ENCODE measurements around the gene PADI1.

PADI1 gene

DNA sequence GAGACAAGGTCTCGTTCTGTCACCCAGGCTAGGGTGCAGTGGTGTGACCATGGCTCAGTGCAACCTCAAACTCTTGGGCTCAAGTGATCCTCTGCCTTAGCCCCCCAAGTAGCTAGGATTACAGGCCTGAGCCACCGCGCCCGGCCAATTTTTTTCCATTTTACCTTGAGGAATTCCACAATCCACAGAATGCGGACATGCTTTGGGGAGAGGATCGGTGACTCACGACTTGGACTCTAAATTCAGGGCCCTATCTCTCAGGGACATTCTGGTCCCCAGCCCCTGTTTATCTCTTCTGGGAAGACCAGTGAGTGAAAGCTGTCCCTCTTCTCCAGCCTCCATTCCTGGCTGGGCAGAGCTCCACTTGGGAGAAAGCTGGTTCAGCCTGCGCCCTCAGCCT, 5.2 kb downstream of the PADI1 start:
- no peak overlapping the region for H3K9ac ChIP-seq (ENCODE audit: low read length)
- H3F3A ChIP-seq (ENCODE audit: insufficient read depth) = no peaks in the 10 kb centered on the region
- no peak overlapping the region for H3K27ac ChIP-seq (ENCODE audit: low read depth, low read length)
- H3K4me2 ChIP-seq (ENCODE audit: low read depth, low read length, poor library complexity, severe bottlenecking) = no peak overlapping the region
- H3K4me3 ChIP-seq (ENCODE audit: insufficient read depth, low read length, poor library complexity, severe bottlenecking) = no peak overlapping the region
- TF ChIP-seq EZH2phosphoT487 (conservative IDR thresholded peaks at IDR 0.05; ENCODE audit: low read length) = no peak
- TF ChIP-seq, protein P1, sequence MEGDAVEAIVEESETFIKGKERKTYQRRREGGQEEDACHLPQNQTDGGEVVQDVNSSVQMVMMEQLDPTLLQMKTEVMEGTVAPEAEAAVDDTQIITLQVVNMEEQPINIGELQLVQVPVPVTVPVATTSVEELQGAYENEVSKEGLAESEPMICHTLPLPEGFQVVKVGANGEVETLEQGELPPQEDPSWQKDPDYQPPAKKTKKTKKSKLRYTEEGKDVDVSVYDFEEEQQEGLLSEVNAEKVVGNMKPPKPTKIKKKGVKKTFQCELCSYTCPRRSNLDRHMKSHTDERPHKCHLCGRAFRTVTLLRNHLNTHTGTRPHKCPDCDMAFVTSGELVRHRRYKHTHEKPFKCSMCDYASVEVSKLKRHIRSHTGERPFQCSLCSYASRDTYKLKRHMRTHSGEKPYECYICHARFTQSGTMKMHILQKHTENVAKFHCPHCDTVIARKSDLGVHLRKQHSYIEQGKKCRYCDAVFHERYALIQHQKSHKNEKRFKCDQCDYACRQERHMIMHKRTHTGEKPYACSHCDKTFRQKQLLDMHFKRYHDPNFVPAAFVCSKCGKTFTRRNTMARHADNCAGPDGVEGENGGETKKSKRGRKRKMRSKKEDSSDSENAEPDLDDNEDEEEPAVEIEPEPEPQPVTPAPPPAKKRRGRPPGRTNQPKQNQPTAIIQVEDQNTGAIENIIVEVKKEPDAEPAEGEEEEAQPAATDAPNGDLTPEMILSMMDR (IDR thresholded peaks at IDR 0.05; ENCODE audit: insufficient read depth, low read length, poor library complexity, severe bottlenecking) = no peak
- H3K9me3 ChIP-seq (ENCODE audit: insufficient read depth, low read length) = no peaks in the 10 kb centered on the region
- no peaks in the 10 kb centered on the region for H3K79me2 ChIP-seq (ENCODE audit: insufficient read depth, low read length)
- H3K27me3 ChIP-seq (ENCODE audit: low read length) = no peaks in the 10 kb centered on the region
- H3K9me2 ChIP-seq (replicated peaks; ENCODE audit: insufficient read depth, low read length) = no peaks in the 10 kb centered on the region
- H3K36me3 ChIP-seq (ENCODE audit: low read length) = no peaks in the 10 kb centered on the region
- H4K20me1 ChIP-seq (ENCODE audit: low read depth, low read length) = no peaks in the 10 kb centered on the region
- H2AFZ ChIP-seq (ENCODE audit: low read depth, low read length, severe bottlenecking) = no peak overlapping the region

DNA sequence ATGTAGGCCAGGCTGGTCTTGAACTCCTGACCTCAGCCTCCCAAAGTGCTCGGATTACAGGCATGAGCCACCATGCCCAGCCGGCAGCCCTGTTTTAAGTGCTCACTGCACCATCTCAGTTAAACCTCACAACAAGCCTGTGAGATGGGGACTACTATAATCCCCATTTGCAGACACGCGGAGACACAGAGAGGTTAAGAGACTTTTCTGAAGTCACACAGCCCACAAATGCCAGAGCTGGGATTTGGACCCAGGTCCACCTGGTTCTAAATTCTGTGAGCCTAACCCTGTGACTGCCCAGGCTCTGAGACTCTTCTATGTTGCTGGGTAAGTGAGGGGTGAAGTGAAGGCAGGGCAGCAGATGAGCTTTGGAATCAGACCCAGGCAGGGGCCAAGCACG, 6.4 kb downstream of the PADI1 start:
- H3K27me3 ChIP-seq (ENCODE audit: low read length) = no peaks in the 10 kb centered on the region
- no peaks in the 10 kb centered on the region for H3K79me2 ChIP-seq (ENCODE audit: insufficient read depth, low read length)
- H3K27ac ChIP-seq (ENCODE audit: low read depth, low read length) = no peak overlapping the region
- H3K9me3 ChIP-seq (ENCODE audit: insufficient read depth, low read length) = no peaks in the 10 kb centered on the region
- H3F3A ChIP-seq (ENCODE audit: insufficient read depth) = no peaks in the 10 kb centered on the region
- H3K4me2 ChIP-seq (ENCODE audit: low read depth, low read length, poor library complexity, severe bottlenecking) = no peak overlapping the region
- H3K36me3 ChIP-seq (ENCODE audit: low read length) = no peaks in the 10 kb centered on the region
- no peak overlapping the region for H3K9ac ChIP-seq (ENCODE audit: low read length)
- TF ChIP-seq, protein P1 (IDR thresholded peaks at IDR 0.05; ENCODE audit: insufficient read depth, low read length, poor library complexity, severe bottlenecking) = no peak
- no peak for TF ChIP-seq EZH2phosphoT487 (conservative IDR thresholded peaks at IDR 0.05; ENCODE audit: low read length)
- H3K4me3 ChIP-seq (ENCODE audit: insufficient read depth, low read length, poor library complexity, severe bottlenecking) = no peak overlapping the region
- H3K9me2 ChIP-seq (replicated peaks; ENCODE audit: insufficient read depth, low read length) = no peaks in the 10 kb centered on the region
- H4K20me1 ChIP-seq (ENCODE audit: low read depth, low read length) = no peaks in the 10 kb centered on the region
- no peak overlapping the region for H2AFZ ChIP-seq (ENCODE audit: low read depth, low read length, severe bottlenecking)

DNA sequence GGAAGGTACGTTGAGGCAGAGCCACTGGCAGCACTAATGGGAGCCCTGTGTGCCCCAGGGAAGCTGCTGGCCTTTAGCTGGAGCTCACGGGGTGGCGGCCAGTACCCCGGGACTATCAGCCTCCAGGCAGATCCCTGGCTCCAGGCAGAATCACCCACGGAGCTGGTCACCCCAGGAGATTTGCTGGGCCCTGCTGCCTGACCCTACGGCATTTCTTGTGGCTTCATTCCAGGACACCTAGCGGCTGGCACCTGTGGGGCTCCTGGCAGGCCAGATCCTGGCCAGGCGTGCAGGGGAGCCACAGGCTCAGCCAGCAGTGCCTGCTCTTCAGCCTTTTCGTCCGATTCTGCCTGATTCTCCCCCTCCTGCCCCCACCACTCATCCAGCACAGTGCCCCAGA, 7.1 kb downstream of the PADI1 start:
- Histone ChIP-seq H3K27ac (ENCODE audit: low read depth, low read length) (no peak overlapping the region), H3K36me3 (ENCODE audit: low read length) (no peaks in the 10 kb centered on the region), H3F3A (ENCODE audit: insufficient read depth) (no peaks in the 10 kb centered on the region), H3K9me3 (ENCODE audit: insufficient read depth, low read length) (no peaks in the 10 kb centered on the region), H2AFZ (ENCODE audit: low read depth, low read length, severe bottlenecking) (no peak overlapping the region), H3K9ac (ENCODE audit: low read length) (no peak overlapping the region), H4K20me1 (ENCODE audit: low read depth, low read length) (no peaks in the 10 kb centered on the region), H3K4me3 (ENCODE audit: insufficient read depth, low read length, poor library complexity, severe bottlenecking) (no peak overlapping the region), H3K4me2 (ENCODE audit: low read depth, low read length, poor library complexity, severe bottlenecking) (no peak overlapping the region), H3K9me2 (replicated peaks; ENCODE audit: insufficient read depth, low read length) (no peaks in the 10 kb centered on the region), H3K27me3 (ENCODE audit: low read length) (no peaks in the 10 kb centered on the region), H3K79me2 (ENCODE audit: insufficient read depth, low read length) (no peaks in the 10 kb centered on the region)
- TF ChIP-seq, protein P1 (IDR thresholded peaks at IDR 0.05; ENCODE audit: insufficient read depth, low read length, poor library complexity, severe bottlenecking) = no peak
- no peak for TF ChIP-seq EZH2phosphoT487 (conservative IDR thresholded peaks at IDR 0.05; ENCODE audit: low read length)

Data from SU-DHL-6 (cell line).